Neural progenitor cell (in vitro differentiated cells): ENCODE measurements around the gene IL4I1. TPM values are rescaled to one million over a fixed set of nuclear protein-coding genes. Genes with fewer than 3 reads are reported as not detected.

Source experiments
- DNase-seq: peaks from one replicate; pipeline ENCODE4 v3.0.0-alpha.2; 2016; ENCODE audit warnings: low spot score
- H2AFZ ChIP-seq: fragments of 200-600 bp; sonication (generic); replicated peaks from 2 replicates; pipeline ENCODE4 v1.6.1; 2016; ENCODE audit warnings: antibody characterized with exemption
- H3F3A ChIP-seq: fragments of 200-600 bp; sonication (generic); 2 replicates; pipeline ENCODE4 v1.6.1; 2016; ENCODE audit warnings: antibody characterized with exemption, low read depth
- H3K27ac ChIP-seq: fragments of 200-600 bp; sonication (generic); 2 replicates; pipeline ENCODE4 v1.5.1; 2016; ENCODE audit warnings: mild to moderate bottlenecking
- H3K27me3 ChIP-seq: fragments of 200-600 bp; sonication (generic); 2 replicates; pipeline ENCODE4 v1.6.1; 2016; ENCODE audit warnings: mild to moderate bottlenecking, moderate library complexity
- H3K36me3 ChIP-seq: fragments of 200-600 bp; sonication (generic); 2 replicates; pipeline ENCODE4 v1.5.1; 2016
- H3K4me1 ChIP-seq: fragments of 200-600 bp; sonication (generic); 2 replicates; pipeline ENCODE4 v1.6.1; 2016; ENCODE audit warnings: mixed run types
- H3K4me2 ChIP-seq: fragments of 200-600 bp; sonication (generic); 2 replicates; pipeline ENCODE4 v1.6.1; 2016
- H3K4me3 ChIP-seq: fragments of 200-600 bp; sonication (generic); 2 replicates; pipeline ENCODE4 v1.5.1; 2016
- H3K79me2 ChIP-seq: fragments of 200-600 bp; sonication (generic); 2 replicates; pipeline ENCODE4 v1.6.1; 2016; ENCODE audit warnings: low read depth
- H3K9ac ChIP-seq: fragments of 200-600 bp; sonication (generic); 2 replicates; pipeline ENCODE4 v1.6.1; 2016
- H3K9me3 ChIP-seq: fragments of 200-600 bp; sonication (generic); 2 replicates; pipeline ENCODE4 v1.5.1; 2016; ENCODE audit warnings: low read depth
- H4K20me1 ChIP-seq: fragments of 200-600 bp; sonication (generic); 2 replicates; pipeline ENCODE4 v1.6.1; 2016; ENCODE audit warnings: low read depth
- H3K27ac Mint-ChIP-seq: 3 replicates; pipeline ENCODE4 v1.8.0; 2021; ENCODE audit warnings: mixed read lengths
- H3K27me3 Mint-ChIP-seq: 2 replicates; pipeline ENCODE4 v1.8.0; 2022; ENCODE audit warnings: low read depth, mild to moderate bottlenecking, inconsistent platforms, moderate library complexity, mixed read lengths; ENCODE audit not compliant: insufficient read depth
- H3K36me3 Mint-ChIP-seq: 3 replicates; pipeline ENCODE4 v1.8.0; 2021; ENCODE audit warnings: mixed read lengths
- H3K4me1 Mint-ChIP-seq: 3 replicates; pipeline ENCODE4 v1.8.0; 2021; ENCODE audit warnings: mixed read lengths
- H3K4me3 Mint-ChIP-seq: 3 replicates; pipeline ENCODE4 v1.8.0; 2021; ENCODE audit warnings: mild to moderate bottlenecking, moderate library complexity, mixed read lengths
- H3K9me3 Mint-ChIP-seq: 3 replicates; pipeline ENCODE4 v1.8.0; 2020; ENCODE audit warnings: mixed read lengths
- EZH2 ChIP-seq: fragments of 200-600 bp; sonication (generic); IDR thresholded peaks from 2 replicates; pipeline ENCODE4 v1.6.1; 2017; ENCODE audit warnings: antibody characterized with exemption, mild to moderate bottlenecking, moderate library complexity
- EZH2phosphoT487 ChIP-seq: fragments of 200-600 bp; sonication (generic); IDR thresholded peaks from 2 replicates; pipeline ENCODE4 v1.6.1; 2017; ENCODE audit warnings: antibody characterized with exemption
- microRNA-seq: library from miRNA; unstranded; fragments of <30 nt; microRNA quantifications from one replicate; pipeline ENCODE4, GENCODE V29; 2016
- small RNA-seq: library from RNA; depleted of rRNA; stranded (forward); fragments of <200 nt; gene quantifications from one replicate; pipeline ENCODE3, GENCODE V24; 2015
- total RNA-seq: library from RNA; depleted of rRNA; stranded (reverse); fragments of >200 nt; gene quantifications from 2 replicates; pipeline ENCODE4 v1.2.3, GENCODE V29; 2015; ENCODE audit warnings: low replicate concordance
- TF ChIP-seq, protein P1 (sequence below): fragments of 200-600 bp; sonication (generic); IDR thresholded peaks from 2 replicates; pipeline ENCODE4 v1.5.1; 2017; ENCODE audit warnings: antibody characterized with exemption, mild to moderate bottlenecking

Gene IL4I1
- total RNA-seq, 1 donor from 2014 or later: not detected

- H3K9ac ChIP-seq: no peak overlapping the region
- H3K4me3 ChIP-seq: no peak overlapping the region
- TF ChIP-seq, protein P1, sequence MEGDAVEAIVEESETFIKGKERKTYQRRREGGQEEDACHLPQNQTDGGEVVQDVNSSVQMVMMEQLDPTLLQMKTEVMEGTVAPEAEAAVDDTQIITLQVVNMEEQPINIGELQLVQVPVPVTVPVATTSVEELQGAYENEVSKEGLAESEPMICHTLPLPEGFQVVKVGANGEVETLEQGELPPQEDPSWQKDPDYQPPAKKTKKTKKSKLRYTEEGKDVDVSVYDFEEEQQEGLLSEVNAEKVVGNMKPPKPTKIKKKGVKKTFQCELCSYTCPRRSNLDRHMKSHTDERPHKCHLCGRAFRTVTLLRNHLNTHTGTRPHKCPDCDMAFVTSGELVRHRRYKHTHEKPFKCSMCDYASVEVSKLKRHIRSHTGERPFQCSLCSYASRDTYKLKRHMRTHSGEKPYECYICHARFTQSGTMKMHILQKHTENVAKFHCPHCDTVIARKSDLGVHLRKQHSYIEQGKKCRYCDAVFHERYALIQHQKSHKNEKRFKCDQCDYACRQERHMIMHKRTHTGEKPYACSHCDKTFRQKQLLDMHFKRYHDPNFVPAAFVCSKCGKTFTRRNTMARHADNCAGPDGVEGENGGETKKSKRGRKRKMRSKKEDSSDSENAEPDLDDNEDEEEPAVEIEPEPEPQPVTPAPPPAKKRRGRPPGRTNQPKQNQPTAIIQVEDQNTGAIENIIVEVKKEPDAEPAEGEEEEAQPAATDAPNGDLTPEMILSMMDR: no peak
- TF ChIP-seq EZH2phosphoT487 (no peak), EZH2 (no peak)
- no peak for DNase-seq
- H3K9me3 Mint-ChIP-seq: no peaks in the 10 kb centered on the region
- H3F3A ChIP-seq: peaks cover 10% of the 10 kb centered on the region
- no peaks in the 10 kb centered on the region for H3K79me2 ChIP-seq
- no peaks in the 10 kb centered on the region for H4K20me1 ChIP-seq
- no peak overlapping the region for H3K4me3 Mint-ChIP-seq
- no peaks in the 10 kb centered on the region for H3K4me1 ChIP-seq
- no peak overlapping the region for H3K27ac ChIP-seq
- no peak overlapping the region for H3K4me2 ChIP-seq
- H3K27ac Mint-ChIP-seq: peak overlapping the region; percentile 44
- H3K36me3 Mint-ChIP-seq: peaks cover 35% of the 10 kb centered on the region
- H2AFZ ChIP-seq: no peak overlapping the region
- H3K27me3 ChIP-seq: no peaks in the 10 kb centered on the region
- no peaks in the 10 kb centered on the region for H3K9me3 ChIP-seq
- H3K27me3 Mint-ChIP-seq: no peaks in the 10 kb centered on the region
- no peaks in the 10 kb centered on the region for H3K36me3 ChIP-seq
- peaks cover 2% of the 10 kb centered on the region for H3K4me1 Mint-ChIP-seq
These were observed 55.9 kb downstream of the IL4I1 start for GRCh38 chr19:49840736-49841249.

DNA sequence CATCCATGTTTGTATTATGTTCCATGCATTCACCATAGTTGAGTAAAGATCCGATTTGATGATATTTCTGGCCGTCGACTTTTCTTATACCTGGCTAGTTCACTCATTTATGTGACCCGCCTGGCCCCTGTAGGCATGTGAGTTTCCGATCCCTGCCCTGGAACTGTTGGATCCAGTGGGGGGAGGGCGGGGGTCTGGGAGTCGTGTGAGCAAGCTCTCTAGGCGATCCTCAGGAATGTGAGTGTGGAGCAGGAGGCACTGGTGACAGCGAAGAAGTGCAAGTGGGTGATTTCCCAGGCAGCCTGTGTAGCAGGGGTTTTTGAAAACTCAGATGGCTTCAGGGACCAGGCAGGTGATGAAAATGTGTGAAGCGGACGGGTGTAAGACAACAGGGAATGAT is 56.4 kb downstream of the IL4I1 start:
- Mint-ChIP-seq H3K36me3 (peaks cover 35% of the 10 kb centered on the region), H3K4me1 (peaks cover 2% of the 10 kb centered on the region), H3K27me3 (no peaks in the 10 kb centered on the region), H3K4me3 (no peak overlapping the region), H3K9me3 (no peaks in the 10 kb centered on the region), H3K27ac (peak overlapping the region; percentile 44)
- Histone ChIP-seq H3K9ac (no peak overlapping the region), H3K79me2 (no peaks in the 10 kb centered on the region), H3K4me2 (no peak overlapping the region), H3K4me1 (no peaks in the 10 kb centered on the region), H3F3A (peaks cover 6% of the 10 kb centered on the region), H2AFZ (no peak overlapping the region), H4K20me1 (no peaks in the 10 kb centered on the region), H3K27me3 (no peaks in the 10 kb centered on the region), H3K36me3 (no peaks in the 10 kb centered on the region), H3K9me3 (no peaks in the 10 kb centered on the region), H3K4me3 (no peak overlapping the region), H3K27ac (no peak overlapping the region)
- no peak for DNase-seq
- TF ChIP-seq EZH2phosphoT487 (no peak), EZH2 (no peak)
- TF ChIP-seq, protein P1: no peak

GRCh38 chr19:49839713-49840112 is 57.0 kb downstream of the IL4I1 start:
- H3K9ac ChIP-seq: peak overlapping the region; percentile 39
- H3K27ac ChIP-seq: no peak overlapping the region
- no peak overlapping the region for H3K4me2 ChIP-seq
- no peak overlapping the region for H2AFZ ChIP-seq
- H3F3A ChIP-seq: peaks cover 5% of the 10 kb centered on the region
- H3K79me2 ChIP-seq: no peaks in the 10 kb centered on the region
- H3K4me3 Mint-ChIP-seq: no peak overlapping the region
- H3K27ac Mint-ChIP-seq: no peak overlapping the region
- H3K4me1 Mint-ChIP-seq: peaks cover 2% of the 10 kb centered on the region
- H3K36me3 Mint-ChIP-seq: peaks cover 40% of the 10 kb centered on the region
- H3K9me3 ChIP-seq: no peaks in the 10 kb centered on the region
- no peak overlapping the region for H3K4me3 ChIP-seq
- H3K36me3 ChIP-seq: no peaks in the 10 kb centered on the region
- no peaks in the 10 kb centered on the region for H3K27me3 ChIP-seq
- no peaks in the 10 kb centered on the region for H3K27me3 Mint-ChIP-seq
- no peaks in the 10 kb centered on the region for H4K20me1 ChIP-seq
- no peaks in the 10 kb centered on the region for H3K9me3 Mint-ChIP-seq
- H3K4me1 ChIP-seq: no peaks in the 10 kb centered on the region
- TF ChIP-seq, protein P1: no peak
- TF ChIP-seq EZH2phosphoT487 (no peak), EZH2 (no peak)
- DNase-seq: no peak

Small RNA genes within 50 kb of the gene (microRNA-seq; reads per million reads assigned to microRNA genes)
- gene MIR4749 (2.4 reads per million, percentile 9 among the genes with 10 or more reads in this experiment), gene MIR4750 (not detected)

Small RNA genes within 50 kb of the gene (small RNA-seq; reads per million reads assigned to genes)
- gene MIR4749: not detected

Other genes with a start within 250 kb of the IL4I1 start
- 29.5 and 65.1 TPM in 2 replicates for gene IRF3, start 231.0 kb downstream of the IL4I1 start, total RNA-seq
- 6.1 and 41.8 TPM in 2 replicates for gene BCL2L12, start 231.0 kb downstream of the IL4I1 start, total RNA-seq
- gene PRMT1, start 219.6 kb downstream of the IL4I1 start, total RNA-seq: 480 and 755 TPM in 2 replicates
- gene ADM5, start 207.3 kb downstream of the IL4I1 start, total RNA-seq: 6.0 and 9.4 TPM in 2 replicates
- gene CPT1C, start 205.8 kb downstream of the IL4I1 start, total RNA-seq: 51.7 and 105 TPM in 2 replicates
- 0.37 TPM in 1 of 2 replicates, not detected in the other for gene TSKS, start 133.6 kb downstream of the IL4I1 start, total RNA-seq
- gene AP2A1, start 129.9 kb downstream of the IL4I1 start, total RNA-seq: 61.6 and 137 TPM in 2 replicates
- gene FUZ, start 83.6 kb downstream of the IL4I1 start, total RNA-seq: 24.6 and 37.8 TPM in 2 replicates
- gene MED25, start 78.6 kb downstream of the IL4I1 start, total RNA-seq: 44.9 and 54.1 TPM in 2 replicates
- gene PTOV1, start 45.7 kb downstream of the IL4I1 start, total RNA-seq: 63.5 and 218 TPM in 2 replicates
- 41.1 and 72.4 TPM in 2 replicates for gene PNKP, start 29.3 kb downstream of the IL4I1 start, total RNA-seq
- gene AKT1S1, start 19.5 kb downstream of the IL4I1 start, total RNA-seq: 2.3 and 13.6 TPM in 2 replicates
- gene TBC1D17, start 19.2 kb downstream of the IL4I1 start, total RNA-seq: 10.4 and 15.9 TPM in 2 replicates
- gene ATF5, start 32.3 kb upstream of the IL4I1 start, total RNA-seq: 1.6 and 10.6 TPM in 2 replicates
- 48.2 and 83.8 TPM in 2 replicates for gene NUP62, start 32.6 kb upstream of the IL4I1 start, total RNA-seq
- gene SIGLEC11, start 64.3 kb upstream of the IL4I1 start, total RNA-seq: not detected in 2 replicates
- gene VRK3, start 128.5 kb upstream of the IL4I1 start, total RNA-seq: 21.6 and 48.0 TPM in 2 replicates
- 9.7 and 14.7 TPM in 2 replicates for gene ZNF473, start 129.1 kb upstream of the IL4I1 start, total RNA-seq